COLO829 (cell line): ENCODE measurements around the gene AKR1C1.
"Not testable (repeated sequence)": the region's sequence is repeated elsewhere in the genome, so short reads cannot be mapped to it uniquely, and the experiment has no call there.

ENCODE experiments used
- DNase-seq: peaks from one replicate; pipeline ENCODE4 v3.0.0; 2012; ENCODE audit warnings: low spot score

AKR1C1 gene

DNA sequence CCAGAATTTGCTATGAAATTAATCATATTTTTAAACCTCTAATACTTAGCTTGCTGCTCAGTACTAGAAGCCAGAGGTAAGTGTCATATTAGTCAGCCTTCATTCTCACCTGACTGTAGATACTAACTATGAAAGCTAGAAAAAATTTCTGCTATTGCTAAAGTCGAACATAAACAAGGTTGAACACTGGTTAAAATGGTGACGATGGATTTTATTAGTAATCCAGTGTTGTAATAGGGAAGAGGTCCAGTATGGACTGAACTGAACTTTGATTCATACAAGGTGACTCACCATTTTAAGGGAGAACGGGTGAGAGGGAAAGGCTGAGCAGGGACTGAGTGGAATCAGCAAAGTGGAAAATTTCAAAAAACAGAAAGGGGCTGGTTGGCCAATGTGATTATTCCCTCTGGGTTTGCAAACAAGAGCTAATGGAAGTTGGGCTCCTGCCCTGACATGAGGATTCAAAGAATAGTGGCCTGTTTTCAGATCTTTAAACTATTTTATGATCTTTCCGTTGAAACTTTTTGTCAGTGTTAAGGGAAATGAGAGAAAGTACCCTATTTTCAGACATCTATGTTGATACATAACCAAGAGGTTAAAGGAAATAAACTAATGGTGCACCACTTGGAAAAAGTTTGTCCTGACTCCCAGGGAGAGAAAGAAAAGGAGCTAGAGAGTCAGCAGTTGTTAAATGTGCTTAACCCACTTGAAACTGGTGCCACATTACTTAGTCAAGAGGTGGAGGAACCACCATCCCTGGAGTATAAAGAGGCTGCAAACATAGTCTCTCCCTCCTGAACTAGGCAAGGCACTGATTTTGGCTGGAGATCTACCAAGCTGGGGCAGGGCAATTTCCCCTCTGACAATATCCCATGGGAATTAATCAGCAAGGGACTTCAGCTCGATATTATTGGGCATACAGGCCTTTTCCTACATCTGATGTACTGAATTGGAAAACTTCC lies 15.3 kb upstream of the AKR1C1 start:
- peak; percentile 14 for DNase-seq

DNA sequence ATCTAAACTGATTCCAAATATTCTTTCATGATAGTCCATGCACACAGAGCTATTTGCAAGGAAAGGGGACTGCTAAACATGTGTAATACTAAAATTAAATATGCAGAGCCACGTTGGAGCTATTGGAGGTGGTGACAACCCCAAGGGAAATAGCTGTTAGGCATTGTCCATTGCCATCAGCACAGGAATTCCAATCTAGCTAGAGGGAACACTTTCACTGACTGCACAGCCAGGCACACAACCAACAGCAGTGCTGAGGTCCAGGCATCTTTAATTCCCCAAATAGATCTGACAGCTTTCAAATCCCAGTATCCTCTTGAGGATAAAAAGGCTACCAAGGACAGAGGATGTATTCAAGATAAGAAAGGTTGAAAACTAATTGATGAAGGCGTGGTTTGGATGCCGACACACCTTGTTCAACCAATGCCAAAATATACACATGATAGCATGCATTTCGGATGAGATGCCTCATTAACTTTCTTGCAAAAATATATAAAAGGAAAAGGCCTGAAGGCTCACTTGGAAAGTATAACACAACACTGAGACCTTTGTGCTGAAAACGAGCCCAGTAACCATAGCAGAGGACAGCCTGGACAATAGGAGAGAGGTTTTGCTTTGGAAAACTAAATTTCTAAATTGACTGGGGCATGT lies 11.6 kb upstream of the AKR1C1 start:
- not testable (repeated sequence) for DNase-seq

DNA sequence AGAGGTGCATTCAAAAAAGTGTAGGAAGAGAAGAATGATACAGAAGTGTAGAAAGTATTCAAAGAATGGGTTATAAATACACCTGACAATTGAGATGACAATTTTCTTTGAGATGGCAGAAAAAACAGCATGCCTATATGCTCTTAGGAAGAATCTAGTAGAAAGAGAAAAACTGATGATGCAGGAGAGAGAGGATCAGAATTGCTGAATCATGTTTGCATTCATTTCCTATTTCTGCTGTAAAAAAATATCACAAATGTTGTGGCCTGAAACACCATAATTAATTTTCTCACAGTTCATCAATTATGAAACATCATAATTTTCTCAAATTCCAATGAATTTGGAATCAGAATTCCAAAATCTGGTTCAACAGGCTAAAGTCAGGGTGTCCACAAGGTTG lies 9.8 kb upstream of the AKR1C1 start:
- DNase-seq, result no peak

DNA sequence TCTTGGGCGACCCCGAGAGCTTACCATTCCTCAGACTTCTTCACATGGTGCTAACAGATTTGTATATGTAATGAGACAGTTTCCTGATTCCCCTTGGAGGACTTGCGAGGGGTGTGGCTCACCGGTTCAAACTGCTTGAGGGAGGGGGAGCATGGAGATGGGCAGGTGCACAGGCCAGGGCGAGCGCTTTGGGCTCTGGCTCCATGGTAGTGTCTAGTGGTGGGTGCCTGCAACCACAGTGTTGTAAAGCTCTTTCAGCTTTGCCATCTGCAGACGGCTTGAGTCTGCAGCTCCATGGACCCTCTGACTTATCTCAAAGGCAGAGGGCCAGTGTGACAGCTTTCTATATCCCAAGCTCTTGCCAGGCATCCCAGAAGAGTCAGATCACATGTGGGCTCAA lies 7.1 kb upstream of the AKR1C1 start:
- DNase-seq, result not testable (repeated sequence)

DNA sequence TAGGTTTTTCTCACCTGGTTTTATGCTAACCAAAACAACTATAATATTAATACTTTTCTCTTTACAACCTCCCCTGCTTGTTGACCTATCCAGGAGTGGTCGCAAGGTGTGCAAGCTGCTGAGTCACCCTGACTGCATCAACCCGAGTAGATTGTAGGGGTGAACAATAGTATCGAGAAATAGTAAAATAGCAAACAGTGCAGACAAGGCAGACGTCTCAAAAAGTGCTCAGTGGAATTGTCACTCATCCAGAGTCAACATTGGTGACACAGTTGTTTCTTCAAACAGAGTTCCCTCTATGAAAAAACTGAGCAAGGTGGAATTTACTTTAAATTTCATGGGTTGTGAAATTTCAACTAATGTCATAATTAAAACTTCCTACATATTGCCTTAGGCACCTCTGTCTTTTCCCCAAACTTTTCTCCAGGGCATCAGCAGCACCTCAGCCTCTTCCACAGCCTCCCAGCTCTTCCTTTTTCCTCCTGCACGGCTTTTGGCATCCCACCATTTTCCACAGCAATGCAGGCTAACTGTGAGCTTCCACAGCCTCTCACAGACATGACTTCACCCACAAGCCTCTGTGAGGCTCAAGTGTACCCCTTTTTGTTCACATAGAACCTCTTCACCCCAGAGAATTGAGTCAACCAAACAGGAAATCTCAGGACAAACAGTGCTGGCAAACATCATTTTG lies 6.1 kb upstream of the AKR1C1 start:
- DNase-seq, result not testable (repeated sequence)

DNA sequence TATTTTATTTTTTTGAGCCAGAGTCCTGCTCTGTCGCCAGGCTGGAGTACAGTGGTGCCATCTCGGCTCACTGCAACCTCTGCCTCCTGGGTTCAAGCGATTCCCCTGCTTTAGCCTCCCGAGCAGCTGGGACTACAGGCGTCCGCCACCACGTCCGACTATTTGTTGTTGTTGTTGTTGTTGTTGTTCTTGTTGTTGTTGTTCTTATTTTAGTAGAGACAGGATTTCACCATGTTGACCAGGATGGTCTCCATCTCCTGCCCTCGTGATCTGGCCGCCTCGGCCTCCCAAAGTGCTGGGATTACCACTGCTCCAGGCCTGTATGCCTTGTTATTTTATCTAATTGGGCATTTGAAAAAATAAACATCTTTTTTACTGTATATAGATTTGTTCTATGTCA lies 1.7 kb upstream of the AKR1C1 start:
- not testable (repeated sequence) for DNase-seq

DNA sequence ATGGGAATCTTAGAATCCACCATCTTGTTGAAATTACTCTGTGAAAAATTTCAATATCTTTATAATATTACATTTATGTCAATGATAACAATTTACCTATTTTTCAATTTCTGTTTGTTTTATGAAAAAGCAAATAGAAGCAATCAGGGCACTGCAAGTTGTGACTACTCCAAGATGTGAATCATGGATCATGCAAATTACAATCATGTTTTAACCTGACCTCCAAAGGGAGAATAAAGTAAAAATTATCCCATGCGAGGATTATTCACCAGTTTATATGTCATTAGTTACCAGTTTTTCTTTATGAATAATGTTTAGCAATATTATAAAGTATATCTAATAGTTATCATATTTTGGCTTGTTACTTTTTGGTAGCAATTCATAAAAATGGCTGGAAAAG lies 907 bp upstream of the AKR1C1 start:
- DNase-seq, result not testable (repeated sequence)

DNA sequence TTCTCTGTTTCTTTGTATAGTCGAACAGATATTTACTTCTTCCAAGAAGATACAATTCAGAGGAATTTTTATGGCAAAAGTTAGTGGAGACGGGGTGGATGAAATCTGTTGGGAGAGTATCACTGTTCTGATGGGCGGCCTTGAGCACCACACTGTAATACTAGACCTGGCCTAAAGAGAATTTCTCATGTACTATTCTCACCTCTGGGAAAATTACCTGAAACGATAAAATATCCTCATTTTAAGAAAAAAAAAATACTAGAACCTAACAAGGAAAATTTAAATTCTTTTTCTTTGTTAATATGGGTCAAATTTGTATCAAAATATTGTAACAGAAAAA lies 570 bp downstream of the AKR1C1 start:
- DNase-seq, result not testable (repeated sequence)

DNA sequence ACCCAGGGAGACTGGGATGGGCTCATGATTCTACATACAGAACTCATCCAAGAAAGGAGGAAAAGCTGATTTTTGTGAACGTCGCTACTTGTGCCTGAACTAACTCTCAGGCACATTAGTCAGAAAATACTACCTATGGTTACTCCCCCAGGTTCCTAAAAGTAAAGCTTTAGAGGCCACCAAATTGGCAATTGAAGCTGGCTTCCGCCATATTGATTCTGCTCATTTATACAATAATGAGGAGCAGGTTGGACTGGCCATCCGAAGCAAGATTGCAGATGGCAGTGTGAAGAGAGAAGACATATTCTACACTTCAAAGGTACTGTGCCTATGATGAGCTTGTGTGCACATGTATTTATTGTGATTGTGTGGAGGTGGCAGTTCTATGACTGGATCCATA lies 2.5 kb downstream of the AKR1C1 start:
- not testable (repeated sequence) for DNase-seq

DNA sequence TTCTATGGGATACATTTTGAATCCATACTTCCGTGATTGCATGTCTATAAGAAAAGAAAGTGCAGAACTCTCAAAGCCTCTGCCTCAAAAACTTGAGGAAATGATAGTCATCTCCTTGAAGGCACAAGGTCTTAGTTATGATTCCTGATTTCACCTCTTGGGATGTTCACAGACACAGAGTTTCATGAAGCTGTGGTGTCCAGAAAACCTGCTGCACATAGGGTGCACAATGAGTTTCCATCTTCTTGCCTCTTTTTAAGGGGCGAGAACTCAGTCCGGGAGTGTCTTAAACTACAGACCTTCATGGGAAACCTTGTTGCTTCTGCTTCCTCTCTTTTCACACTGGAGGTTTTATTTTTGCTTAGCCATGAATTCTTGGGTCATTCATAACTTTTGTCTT lies 4.0 kb downstream of the AKR1C1 start:
- not testable (repeated sequence) for DNase-seq

DNA sequence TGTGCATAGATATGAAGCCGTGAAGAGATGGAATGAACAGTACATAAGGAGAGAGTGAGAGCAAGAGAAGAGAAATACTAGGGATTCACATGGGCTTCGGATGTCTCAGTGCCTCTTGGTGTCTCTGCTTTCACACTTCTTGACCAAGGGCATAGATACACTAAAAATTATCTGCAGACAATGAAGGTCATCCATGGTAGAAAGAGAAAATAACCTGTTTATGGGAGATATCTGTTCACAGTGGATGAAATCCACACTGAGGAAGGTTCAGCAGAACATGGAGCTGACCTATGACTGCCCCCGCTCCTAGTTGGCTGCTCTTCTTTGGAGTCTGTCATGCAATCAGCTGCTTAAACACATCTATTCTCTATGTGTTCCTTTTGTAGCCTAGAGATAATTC lies 6.1 kb downstream of the AKR1C1 start:
- DNase-seq, result not testable (repeated sequence)

DNA sequence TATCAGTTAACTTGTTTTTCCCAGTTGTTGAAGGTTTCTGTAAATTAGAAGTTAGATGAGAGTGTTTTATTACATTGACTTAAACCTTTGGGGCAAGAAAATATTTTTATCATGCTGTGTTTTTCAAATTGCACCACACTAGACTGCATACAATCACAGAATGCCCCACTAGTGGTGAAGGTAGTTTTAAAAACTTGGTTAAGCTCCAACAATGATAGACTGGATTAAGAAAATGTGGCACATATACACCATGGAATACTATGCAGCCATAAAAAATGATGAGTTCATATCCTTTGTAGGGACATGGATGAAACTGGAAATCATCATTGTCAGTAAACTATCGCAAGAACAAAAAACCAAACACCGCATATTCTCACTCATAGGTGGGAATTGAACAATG lies 7.1 kb downstream of the AKR1C1 start:
- not testable (repeated sequence) for DNase-seq

DNA sequence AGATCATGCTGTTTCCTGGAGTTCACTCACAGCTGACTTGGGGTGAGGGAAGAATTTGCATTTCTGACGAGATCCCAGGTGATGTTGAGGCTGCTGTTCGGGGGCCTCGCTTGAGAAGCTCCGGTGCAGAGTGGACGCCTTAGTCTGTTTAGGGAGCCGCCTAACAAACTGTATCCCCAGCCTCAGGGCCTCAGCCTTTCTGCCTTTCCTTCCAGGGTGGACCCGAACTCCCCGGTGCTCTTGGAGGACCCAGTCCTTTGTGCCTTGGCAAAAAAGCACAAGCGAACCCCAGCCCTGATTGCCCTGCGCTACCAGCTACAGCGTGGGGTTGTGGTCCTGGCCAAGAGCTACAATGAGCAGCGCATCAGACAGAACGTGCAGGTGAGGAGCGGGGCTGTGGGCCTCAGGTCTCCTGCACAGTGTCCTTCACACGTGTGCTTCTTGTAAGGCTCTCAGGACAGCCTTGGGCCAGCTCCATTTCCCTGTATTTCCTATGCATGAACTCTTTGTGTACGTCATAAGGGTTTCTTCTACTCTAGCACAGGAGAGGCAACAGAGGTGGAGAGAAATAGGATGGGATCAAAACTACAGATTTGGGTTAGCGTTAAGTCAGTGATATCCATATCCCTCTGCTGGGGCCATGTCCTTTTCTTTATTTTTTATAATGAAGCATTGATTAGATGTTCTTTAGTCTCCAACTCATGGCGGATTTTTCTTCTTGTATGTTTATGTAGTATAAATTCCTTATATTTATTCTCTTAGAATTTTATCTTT lies 9.3 kb downstream of the AKR1C1 start:
- DNase-seq, result not testable (repeated sequence)

DNA sequence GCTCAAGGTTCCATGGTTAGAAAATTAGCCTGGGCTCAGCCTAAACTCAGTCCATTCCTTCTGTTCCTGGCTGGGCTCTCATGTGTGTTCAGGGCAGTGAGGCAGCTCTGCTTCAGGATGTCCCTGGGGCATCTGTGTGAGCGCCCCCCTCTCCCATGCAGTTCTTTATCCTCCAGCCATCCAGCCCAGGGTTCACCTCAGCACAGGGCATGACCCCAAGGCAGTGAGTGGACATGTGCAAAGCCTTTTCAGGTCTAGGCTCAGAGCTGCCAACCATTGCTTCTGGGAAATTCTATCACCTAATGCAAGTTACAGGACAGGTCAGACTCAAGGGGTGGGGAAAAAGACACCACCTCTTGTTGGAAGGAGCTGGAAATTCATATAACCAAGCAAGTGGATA lies 10.1 kb downstream of the AKR1C1 start:
- DNase-seq, result not testable (repeated sequence)

DNA sequence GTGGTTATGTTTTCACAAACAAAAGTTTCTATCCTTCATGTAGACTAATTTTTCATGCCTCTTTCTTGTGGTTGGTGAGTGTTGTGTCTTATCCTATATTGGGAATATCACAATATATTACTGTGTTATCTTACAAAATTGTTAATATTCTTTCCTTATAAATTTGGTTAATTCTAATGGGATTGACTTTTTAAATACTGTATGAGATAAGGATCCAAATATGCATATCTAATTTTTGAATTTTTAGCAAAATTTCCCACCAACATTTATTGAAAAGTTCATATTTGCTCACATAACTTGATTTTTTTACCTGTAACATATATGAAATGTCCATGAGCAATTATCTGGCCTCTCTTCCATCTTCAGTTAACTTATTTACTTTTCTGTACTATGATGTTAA lies 11.2 kb downstream of the AKR1C1 start:
- not testable (repeated sequence) for DNase-seq

DNA sequence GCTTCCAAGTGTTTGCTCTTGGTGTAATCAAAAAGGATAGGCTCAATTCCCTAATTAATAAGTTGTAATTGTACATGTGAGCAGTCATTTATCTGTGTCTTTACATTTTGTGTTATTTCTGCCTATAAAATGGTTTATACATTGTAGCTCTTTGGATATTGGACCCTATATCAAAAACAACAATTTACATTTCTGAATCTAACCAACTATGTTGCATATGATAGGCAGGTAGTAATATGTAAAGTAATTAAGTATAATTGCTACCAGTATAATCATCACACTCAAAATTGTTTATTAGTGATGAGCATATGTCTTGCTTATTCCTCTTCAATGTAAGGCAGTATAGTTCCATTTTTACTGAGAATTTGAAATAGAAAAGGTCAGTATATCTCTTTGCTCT lies 13.8 kb downstream of the AKR1C1 start:
- no peak for DNase-seq

DNA sequence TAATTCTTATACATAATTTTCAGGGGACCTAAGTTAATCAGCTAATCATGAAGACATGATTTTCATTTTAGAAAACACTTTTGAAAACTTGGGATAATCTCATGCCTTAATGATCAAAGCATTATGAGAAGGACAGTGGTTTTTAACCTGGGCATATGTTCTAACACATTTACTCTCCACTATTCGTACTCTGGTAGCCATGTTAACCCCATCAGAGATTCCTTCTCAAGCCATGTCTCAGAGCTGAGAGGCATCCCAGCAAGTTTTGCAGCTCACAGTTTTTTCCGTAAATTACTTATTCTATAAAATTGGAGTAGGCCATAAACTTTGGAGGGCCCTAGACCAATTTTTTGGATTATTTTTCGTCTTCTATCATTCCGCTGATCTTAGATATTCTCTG lies 15.7 kb downstream of the AKR1C1 start:
- no peak for DNase-seq

DNA sequence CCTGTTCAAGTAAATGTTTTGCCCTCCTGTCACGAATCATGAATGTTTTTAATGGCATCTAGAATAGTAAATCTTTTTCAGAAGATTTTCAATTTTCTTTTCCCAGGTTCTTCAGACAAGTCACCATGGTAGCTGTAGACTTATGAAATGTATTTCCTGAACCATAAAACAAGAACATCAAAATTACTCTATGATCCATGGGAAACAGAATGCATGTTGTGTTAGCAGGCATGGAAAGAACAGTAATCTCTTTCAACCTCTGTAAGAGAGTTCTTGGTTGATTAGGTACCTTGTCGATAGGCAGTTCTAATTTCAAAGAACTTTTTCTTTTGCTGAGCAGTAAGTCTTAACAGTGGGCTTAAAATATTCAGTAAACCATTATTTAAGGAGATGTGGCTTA lies 17.6 kb downstream of the AKR1C1 start:
- no peak for DNase-seq

DNA sequence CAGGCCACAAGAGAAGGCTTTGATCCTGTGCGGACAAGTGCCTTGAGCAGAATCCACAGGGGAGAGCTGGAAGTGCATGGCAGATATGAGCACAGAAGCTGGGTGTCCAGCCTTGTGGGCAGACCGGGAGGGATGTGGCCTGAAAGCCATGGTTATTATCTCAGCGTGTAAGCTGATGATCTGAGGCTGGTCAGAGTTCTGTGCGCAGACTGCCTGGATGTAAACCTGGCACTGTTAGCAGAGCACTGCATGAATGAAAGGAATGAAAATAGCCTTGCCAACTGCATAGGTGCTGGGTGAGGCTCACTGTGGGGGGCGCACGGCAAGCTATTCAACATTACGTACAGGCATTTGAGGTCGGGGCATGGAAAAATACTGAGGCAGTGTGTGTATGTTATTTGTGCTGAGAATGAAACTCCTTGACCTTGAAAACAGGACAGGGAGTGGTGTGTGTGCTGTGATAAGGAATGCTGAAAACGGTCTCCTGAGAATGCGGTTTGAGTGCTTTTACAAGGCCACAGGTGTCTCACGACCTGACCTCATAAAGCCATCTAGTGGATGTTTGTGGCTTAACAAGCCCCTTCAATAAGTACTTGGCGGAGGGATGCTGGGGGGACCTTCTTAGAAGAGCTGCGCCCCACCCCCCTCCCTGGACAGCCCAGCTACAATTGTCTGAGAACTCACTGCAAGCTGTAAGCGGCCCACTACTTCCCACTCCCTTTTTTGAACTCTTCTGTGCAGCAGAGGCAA lies 18.7 kb downstream of the AKR1C1 start:
- DNase-seq, result no peak

DNA sequence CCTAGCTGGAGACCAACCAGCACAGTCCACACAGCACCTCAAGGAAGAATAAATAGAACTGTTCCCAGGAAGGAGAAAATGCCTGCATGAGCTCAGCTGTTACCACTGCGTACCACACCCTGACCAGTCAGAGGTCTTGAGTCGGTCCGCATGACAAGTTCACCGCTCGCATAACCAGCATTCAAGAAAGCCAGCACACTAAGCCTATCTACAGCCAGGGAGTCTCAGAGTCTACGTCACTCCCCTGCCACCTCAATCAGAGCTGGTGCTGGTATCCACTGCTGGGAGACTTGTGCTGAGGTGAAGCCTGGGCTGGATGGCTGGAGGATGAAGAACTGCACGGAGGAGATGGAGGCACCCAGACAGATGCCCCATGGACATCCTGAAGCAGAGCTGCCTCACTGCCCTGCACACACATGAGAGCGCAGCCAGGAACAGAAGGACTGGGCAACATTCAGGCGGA lies 19.6 kb downstream of the AKR1C1 start:
- DNase-seq, result no peak

DNA sequence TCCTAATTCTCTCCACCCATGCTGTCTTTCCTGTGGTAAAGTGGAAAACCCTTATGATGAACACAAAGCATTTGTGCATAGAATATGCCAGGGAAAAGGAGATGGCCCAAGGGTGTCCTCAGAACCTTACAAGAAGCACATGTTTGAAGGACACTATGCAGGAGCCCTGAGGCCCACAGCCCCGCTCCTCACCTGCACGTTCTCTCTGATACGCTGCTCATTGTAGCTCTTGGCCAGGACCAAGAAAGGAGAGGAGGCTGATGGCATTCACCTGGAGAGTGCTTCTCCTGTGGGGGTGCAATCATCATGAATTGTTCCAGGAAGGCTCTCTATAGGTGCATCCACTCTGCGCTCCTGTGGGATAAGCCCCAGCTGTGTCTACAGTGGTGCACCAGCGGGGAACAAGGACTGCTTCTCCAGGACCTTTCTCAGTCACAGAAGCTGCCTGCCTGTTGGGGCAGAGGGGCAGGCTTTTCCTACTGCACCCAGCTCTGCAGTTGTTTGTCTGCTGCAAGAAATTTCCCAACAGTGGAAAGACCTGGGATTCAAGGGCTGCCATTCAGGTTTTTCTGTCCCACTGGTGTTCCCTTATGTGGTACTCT lies 20.5 kb downstream of the AKR1C1 start:
- DNase-seq, result no peak
